ENCODE measurements around the gene SEPTIN1.

The SEPTIN1 gene

DNA sequence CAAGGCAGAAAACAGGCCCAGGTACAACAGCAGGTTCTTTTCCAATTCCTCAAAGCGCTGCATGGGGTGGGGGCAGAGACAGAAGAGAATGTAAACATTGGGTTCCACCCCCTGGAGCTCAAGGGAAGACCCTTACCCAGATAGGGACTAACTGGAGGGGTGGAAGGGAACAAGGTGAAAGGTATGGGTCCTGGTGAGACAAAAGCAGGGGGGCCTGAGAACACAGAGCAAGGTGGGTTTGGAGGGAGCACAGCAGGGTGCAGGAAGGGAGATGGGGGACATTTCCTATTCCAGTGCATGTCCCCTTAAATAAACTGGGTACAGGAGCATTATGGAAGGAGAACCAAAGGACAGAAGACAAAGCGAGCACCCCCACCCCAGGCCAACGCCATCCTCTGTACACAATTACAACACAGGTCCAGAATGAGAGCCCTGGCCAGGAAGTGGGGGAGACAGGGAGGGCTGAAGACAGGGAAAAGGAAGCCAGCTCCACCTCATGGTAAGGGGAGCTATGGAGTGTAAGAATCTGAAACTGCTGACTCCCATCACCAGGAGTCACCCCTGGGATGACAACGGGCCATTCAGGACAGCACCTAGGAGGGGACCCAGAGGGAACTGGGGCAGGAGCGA lies 25.2 kb downstream of the SEPTIN1 start (continued):
- TF ChIP-seq, protein P1, sequence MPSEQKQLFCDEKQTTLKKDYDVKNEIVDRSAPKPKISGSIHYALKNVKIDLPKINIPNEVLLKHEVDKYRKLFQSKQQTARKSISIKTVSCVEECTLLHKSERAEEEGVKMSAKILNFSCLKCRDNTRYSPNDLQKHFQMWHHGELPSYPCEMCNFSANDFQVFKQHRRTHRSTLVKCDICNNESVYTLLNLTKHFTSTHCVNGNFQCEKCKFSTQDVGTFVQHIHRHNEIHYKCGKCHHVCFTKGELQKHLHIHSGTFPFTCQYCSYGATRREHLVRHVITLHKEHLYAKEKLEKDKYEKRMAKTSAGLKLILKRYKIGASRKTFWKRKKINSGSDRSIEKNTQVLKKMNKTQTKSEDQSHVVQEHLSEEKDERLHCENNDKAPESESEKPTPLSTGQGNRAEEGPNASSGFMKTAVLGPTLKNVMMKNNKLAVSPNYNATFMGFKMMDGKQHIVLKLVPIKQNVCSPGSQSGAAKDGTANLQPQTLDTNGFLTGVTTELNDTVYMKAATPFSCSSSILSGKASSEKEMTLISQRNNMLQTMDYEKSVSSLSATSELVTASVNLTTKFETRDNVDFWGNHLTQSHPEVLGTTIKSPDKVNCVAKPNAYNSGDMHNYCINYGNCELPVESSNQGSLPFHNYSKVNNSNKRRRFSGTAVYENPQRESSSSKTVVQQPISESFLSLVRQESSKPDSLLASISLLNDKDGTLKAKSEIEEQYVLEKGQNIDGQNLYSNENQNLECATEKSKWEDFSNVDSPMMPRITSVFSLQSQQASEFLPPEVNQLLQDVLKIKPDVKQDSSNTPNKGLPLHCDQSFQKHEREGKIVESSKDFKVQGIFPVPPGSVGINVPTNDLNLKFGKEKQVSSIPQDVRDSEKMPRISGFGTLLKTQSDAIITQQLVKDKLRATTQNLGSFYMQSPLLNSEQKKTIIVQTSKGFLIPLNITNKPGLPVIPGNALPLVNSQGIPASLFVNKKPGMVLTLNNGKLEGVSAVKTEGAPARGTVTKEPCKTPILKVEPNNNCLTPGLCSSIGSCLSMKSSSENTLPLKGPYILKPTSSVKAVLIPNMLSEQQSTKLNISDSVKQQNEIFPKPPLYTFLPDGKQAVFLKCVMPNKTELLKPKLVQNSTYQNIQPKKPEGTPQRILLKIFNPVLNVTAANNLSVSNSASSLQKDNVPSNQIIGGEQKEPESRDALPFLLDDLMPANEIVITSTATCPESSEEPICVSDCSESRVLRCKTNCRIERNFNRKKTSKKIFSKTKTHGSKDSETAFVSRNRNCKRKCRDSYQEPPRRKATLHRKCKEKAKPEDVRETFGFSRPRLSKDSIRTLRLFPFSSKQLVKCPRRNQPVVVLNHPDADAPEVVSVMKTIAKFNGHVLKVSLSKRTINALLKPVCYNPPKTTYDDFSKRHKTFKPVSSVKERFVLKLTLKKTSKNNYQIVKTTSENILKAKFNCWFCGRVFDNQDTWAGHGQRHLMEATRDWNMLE (tag by site-specific recombination; conservative IDR thresholded peaks at IDR 0.05; ENCODE audit: low read depth) = no peak
- TF ChIP-seq ZBTB49 (tag by site-specific recombination; IDR thresholded peaks at IDR 0.05; ENCODE audit: low read depth) = no peak
- TF ChIP-seq, protein P2, sequence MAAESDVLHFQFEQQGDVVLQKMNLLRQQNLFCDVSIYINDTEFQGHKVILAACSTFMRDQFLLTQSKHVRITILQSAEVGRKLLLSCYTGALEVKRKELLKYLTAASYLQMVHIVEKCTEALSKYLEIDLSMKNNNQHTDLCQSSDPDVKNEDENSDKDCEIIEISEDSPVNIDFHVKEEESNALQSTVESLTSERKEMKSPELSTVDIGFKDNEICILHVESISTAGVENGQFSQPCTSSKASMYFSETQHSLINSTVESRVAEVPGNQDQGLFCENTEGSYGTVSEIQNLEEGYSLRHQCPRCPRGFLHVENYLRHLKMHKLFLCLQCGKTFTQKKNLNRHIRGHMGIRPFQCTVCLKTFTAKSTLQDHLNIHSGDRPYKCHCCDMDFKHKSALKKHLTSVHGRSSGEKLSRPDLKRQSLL (tag by site-specific recombination; IDR thresholded peaks at IDR 0.05) = no peak
- TF ChIP-seq, protein P3, sequence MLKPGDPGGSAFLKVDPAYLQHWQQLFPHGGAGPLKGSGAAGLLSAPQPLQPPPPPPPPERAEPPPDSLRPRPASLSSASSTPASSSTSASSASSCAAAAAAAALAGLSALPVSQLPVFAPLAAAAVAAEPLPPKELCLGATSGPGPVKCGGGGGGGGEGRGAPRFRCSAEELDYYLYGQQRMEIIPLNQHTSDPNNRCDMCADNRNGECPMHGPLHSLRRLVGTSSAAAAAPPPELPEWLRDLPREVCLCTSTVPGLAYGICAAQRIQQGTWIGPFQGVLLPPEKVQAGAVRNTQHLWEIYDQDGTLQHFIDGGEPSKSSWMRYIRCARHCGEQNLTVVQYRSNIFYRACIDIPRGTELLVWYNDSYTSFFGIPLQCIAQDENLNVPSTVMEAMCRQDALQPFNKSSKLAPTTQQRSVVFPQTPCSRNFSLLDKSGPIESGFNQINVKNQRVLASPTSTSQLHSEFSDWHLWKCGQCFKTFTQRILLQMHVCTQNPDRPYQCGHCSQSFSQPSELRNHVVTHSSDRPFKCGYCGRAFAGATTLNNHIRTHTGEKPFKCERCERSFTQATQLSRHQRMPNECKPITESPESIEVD (tag by site-specific recombination; IDR thresholded peaks at IDR 0.05) = no peak
- peak; percentile 16 for TF ChIP-seq ZNF654 (tag by site-specific recombination; IDR thresholded peaks at IDR 0.05; ENCODE audit: low read depth)
- TF ChIP-seq, protein P4, sequence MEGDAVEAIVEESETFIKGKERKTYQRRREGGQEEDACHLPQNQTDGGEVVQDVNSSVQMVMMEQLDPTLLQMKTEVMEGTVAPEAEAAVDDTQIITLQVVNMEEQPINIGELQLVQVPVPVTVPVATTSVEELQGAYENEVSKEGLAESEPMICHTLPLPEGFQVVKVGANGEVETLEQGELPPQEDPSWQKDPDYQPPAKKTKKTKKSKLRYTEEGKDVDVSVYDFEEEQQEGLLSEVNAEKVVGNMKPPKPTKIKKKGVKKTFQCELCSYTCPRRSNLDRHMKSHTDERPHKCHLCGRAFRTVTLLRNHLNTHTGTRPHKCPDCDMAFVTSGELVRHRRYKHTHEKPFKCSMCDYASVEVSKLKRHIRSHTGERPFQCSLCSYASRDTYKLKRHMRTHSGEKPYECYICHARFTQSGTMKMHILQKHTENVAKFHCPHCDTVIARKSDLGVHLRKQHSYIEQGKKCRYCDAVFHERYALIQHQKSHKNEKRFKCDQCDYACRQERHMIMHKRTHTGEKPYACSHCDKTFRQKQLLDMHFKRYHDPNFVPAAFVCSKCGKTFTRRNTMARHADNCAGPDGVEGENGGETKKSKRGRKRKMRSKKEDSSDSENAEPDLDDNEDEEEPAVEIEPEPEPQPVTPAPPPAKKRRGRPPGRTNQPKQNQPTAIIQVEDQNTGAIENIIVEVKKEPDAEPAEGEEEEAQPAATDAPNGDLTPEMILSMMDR (tag by site-specific recombination; IDR thresholded peaks at IDR 0.05) = peak; percentile 51; the same call in 1 of the 2 replicates
- TF ChIP-seq, protein P5, sequence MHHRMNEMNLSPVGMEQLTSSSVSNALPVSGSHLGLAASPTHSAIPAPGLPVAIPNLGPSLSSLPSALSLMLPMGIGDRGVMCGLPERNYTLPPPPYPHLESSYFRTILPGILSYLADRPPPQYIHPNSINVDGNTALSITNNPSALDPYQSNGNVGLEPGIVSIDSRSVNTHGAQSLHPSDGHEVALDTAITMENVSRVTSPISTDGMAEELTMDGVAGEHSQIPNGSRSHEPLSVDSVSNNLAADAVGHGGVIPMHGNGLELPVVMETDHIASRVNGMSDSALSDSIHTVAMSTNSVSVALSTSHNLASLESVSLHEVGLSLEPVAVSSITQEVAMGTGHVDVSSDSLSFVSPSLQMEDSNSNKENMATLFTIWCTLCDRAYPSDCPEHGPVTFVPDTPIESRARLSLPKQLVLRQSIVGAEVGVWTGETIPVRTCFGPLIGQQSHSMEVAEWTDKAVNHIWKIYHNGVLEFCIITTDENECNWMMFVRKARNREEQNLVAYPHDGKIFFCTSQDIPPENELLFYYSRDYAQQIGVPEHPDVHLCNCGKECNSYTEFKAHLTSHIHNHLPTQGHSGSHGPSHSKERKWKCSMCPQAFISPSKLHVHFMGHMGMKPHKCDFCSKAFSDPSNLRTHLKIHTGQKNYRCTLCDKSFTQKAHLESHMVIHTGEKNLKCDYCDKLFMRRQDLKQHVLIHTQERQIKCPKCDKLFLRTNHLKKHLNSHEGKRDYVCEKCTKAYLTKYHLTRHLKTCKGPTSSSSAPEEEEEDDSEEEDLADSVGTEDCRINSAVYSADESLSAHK (tag by site-specific recombination; IDR thresholded peaks at IDR 0.05) = peak; percentile 36; the same call in 1 of the 2 replicates
- no peak; the same call in 1 of the 2 replicates for TF ChIP-seq SCRT2 (tag by site-specific recombination; IDR thresholded peaks at IDR 0.05)
- no peak for TF ChIP-seq ZNF16 (tag by site-specific recombination; IDR thresholded peaks at IDR 0.05; ENCODE audit: low read depth)
- no peak for TF ChIP-seq ZNF580 (tag by site-specific recombination; IDR thresholded peaks at IDR 0.05)

Measured in HEK293 (cell line).